HEK293T (cell line): ENCODE measurements around the gene BCL7A.
"Not testable (repeated sequence)": the region's sequence is repeated elsewhere in the genome, so short reads cannot be mapped to it uniquely, and the experiment has no call there.

Source experiments
- CTCF ChIA-PET: fragments of 350-600 bp; formaldehyde crosslinking; extraction: SDS; loops from one replicate; lab custom pipeline; 2021; ENCODE audit warnings: antibody characterized with exemption, inconsistent platforms; lab: Yijun Ruan, JAX
- POLR2A ChIA-PET: fragments of 350-600 bp; formaldehyde crosslinking; extraction: SDS; loops from one replicate; lab custom pipeline; 2020; ENCODE audit warnings: antibody characterized with exemption, inconsistent platforms; lab: Yijun Ruan, JAX
- DNase-seq: peaks from one replicate; pipeline ENCODE4 v3.0.0; 2012; ENCODE audit warnings: mixed read lengths; ENCODE audit errors: extremely low spot score
- ARNT ChIP-seq: fragments of 450-650 bp; IDR thresholded peaks from 2 replicates; pipeline ENCODE4 v1.6.1; 2017; ENCODE audit warnings: mild to moderate bottlenecking
- BHLHE40 ChIP-seq: fragments of 450-650 bp; IDR thresholded peaks from 2 replicates; pipeline ENCODE4 v1.6.1; 2016; ENCODE audit warnings: mild to moderate bottlenecking, moderate library complexity, borderline replicate concordance
- CTBP1 ChIP-seq: fragments of 450-650 bp; IDR thresholded peaks from 2 replicates; pipeline ENCODE4 v1.6.1; 2016; ENCODE audit warnings: borderline replicate concordance
- ELF4 ChIP-seq: fragments of 450-650 bp; IDR thresholded peaks from 2 replicates; pipeline ENCODE4 v1.6.1; 2017; ENCODE audit warnings: antibody characterized with exemption
- FOXA1 ChIP-seq: fragments of 450-650 bp; IDR thresholded peaks from 2 replicates; pipeline ENCODE4 v1.6.1; 2016; ENCODE audit warnings: mild to moderate bottlenecking
- FOXK2 ChIP-seq: fragments of 450-650 bp; IDR thresholded peaks from 2 replicates; pipeline ENCODE4 v1.6.1; 2016; ENCODE audit warnings: mild to moderate bottlenecking
- FOXM1 ChIP-seq: fragments of 450-650 bp; IDR thresholded peaks from 2 replicates; pipeline ENCODE4 v1.6.1; 2017; ENCODE audit warnings: mild to moderate bottlenecking, borderline replicate concordance
- HDGF ChIP-seq: fragments of 450-650 bp; IDR thresholded peaks from 2 replicates; pipeline ENCODE4 v1.6.1; 2017; ENCODE audit warnings: antibody characterized with exemption, borderline replicate concordance
- L3MBTL2 ChIP-seq: fragments of 450-650 bp; conservative IDR thresholded peaks from 2 replicates; pipeline ENCODE4 v1.6.1; 2016; ENCODE audit warnings: mild to moderate bottlenecking
- LEF1 ChIP-seq: fragments of 450-650 bp; IDR thresholded peaks from 2 replicates; pipeline ENCODE4 v1.6.1; 2017; ENCODE audit warnings: mild to moderate bottlenecking, borderline replicate concordance
- NFRKB ChIP-seq: fragments of 450-650 bp; IDR thresholded peaks from 2 replicates; pipeline ENCODE4 v1.6.1; 2016; ENCODE audit warnings: mild to moderate bottlenecking, moderate library complexity
- PKNOX1 ChIP-seq: fragments of 450-650 bp; IDR thresholded peaks from 2 replicates; pipeline ENCODE4 v1.6.1; 2016
- SP1 ChIP-seq: fragments of 450-650 bp; IDR thresholded peaks from 2 replicates; pipeline ENCODE4 v1.6.1; 2017
- SUZ12 ChIP-seq: fragments of 450-650 bp; IDR thresholded peaks from 2 replicates; pipeline ENCODE4 v1.6.1; 2016; ENCODE audit warnings: mild to moderate bottlenecking
- TARDBP ChIP-seq: fragments of 450-650 bp; IDR thresholded peaks from 2 replicates; pipeline ENCODE4 v1.6.1; 2016
- ZNF384 ChIP-seq: fragments of 450-650 bp; IDR thresholded peaks from 2 replicates; pipeline ENCODE4 v1.6.1; 2016

BCL7A gene

GRCh38 chr12:122051231-122051876, 29.7 kb downstream of the BCL7A start:
- no peak for DNase-seq
- no peak for TF ChIP-seq FOXK2
- TF ChIP-seq PKNOX1, result no peak
- no peak for TF ChIP-seq FOXM1
- TF ChIP-seq HDGF, result no peak
- TF ChIP-seq NFRKB, result no peak
- ChIA-PET POLR2A (interaction anchor here (1.5 kb wide), 1 partner anchor 12 kb away, joined by 3 read pairs; no protein-coding TSS in a partner anchor), CTCF (interaction anchor here (0.8 kb wide), 1 partner anchor 72 kb away, joined by 3 read pairs; no protein-coding TSS in a partner anchor)

DNA sequence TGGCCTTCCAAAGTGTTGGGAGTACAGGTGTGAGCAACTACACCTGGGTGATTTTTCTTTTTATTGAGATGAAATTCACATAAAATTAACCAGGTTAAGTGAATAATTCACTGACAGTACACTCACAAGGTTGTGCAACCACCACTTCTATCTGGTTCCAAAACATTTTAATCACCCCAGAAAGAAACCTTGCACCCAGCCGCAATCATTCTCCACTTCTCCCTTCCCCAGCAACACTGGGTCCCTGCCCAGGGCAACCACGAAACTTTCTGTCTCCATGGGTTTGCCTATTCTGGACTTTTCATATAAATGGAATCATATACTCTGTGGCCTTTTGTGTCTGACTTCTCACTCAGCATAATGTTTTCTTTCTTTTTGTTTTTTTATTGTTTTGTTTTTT, 30.6 kb downstream of the BCL7A start:
- POLR2A ChIA-PET, result no interaction called here

GRCh38 chr12:122054842-122055520, 33.3 kb downstream of the BCL7A start:
- CTCF ChIA-PET, result interaction anchor here (0.7 to 2.2 kb wide), 9 partner anchors 8 to 253 kb away, joined by 3 to 15 read pairs (median 3); partner anchors contain the start of gene MLXIP

More for the DNA sequence above, 30.6 kb downstream of the BCL7A start:
- DNase-seq, result no peak
- CTCF ChIA-PET, result no interaction called here
- TF ChIP-seq FOXA1, result no peak
- TF ChIP-seq ZNF384, result no peak
- TF ChIP-seq PKNOX1, result no peak
- no peak for TF ChIP-seq LEF1
- TF ChIP-seq L3MBTL2, result no peak
- TF ChIP-seq TARDBP, result no peak
- TF ChIP-seq SUZ12, result no peak
- no peak for TF ChIP-seq BHLHE40
- TF ChIP-seq FOXK2, result no peak
- TF ChIP-seq ARNT, result no peak
- TF ChIP-seq NFRKB, result no peak
- TF ChIP-seq SP1, result no peak
- no peak for TF ChIP-seq CTBP1
- TF ChIP-seq ELF4, result no peak

GRCh38 chr12:122056406-122056805, 34.7 kb downstream of the BCL7A start:
- CTCF ChIA-PET, DNase-seq, POLR2A ChIA-PET: not testable (repeated sequence)

More at GRCh38 chr12:122054842-122055520, 33.3 kb downstream of the BCL7A start:
- POLR2A ChIA-PET, result no interaction called here
- no peak for TF ChIP-seq SP1
- no peak for TF ChIP-seq BHLHE40
- no peak for TF ChIP-seq LEF1
- no peak for TF ChIP-seq NFRKB
- TF ChIP-seq ARNT, result no peak
- no peak for TF ChIP-seq SUZ12
- TF ChIP-seq TARDBP, result no peak
- TF ChIP-seq FOXK2, result no peak
- no peak for TF ChIP-seq ZNF384
- DNase-seq, result no peak

GRCh38 chr12:122057007-122057735, 35.5 kb downstream of the BCL7A start:
- ChIA-PET POLR2A (no interaction called here), CTCF (no interaction called here)
- TF ChIP-seq L3MBTL2 (no peak), SUZ12 (no peak), SP1 (no peak), ARNT (no peak), ELF4 (no peak), PKNOX1 (no peak), ZNF384 (no peak), FOXK2 (no peak), CTBP1 (no peak), FOXM1 (no peak), NFRKB (no peak), LEF1 (no peak), HDGF (no peak), FOXA1 (no peak), BHLHE40 (no peak)
- no peak for DNase-seq

DNA sequence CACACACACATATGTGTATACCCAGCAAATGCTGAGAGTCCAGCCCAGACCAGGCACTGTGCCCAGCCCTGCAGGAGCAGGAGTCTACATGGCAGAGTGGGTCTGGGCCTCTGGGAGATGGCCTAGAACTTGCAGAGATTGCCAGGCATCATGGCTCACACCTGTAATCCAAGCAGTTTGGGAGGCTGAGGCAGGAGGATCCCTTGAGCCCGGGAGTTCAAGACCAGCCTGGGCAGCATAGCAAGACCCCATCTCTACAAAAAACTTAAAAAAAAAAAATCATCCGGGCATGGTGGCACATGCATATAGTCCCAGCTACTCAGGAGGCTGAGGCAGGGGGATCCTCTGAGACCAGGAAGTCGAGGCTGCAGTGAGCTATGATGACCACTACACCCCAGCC, 36.1 kb downstream of the BCL7A start:
- TF ChIP-seq FOXK2, result no peak
- no peak for TF ChIP-seq BHLHE40
- no peak for DNase-seq
- CTCF ChIA-PET, result no interaction called here
- POLR2A ChIA-PET, result no interaction called here
